ENCODE results near the gene ABHD17B. TPM values are rescaled to one million over a fixed set of nuclear protein-coding genes. Genes with fewer than 3 reads are reported as not detected.

Gene ABHD17B
- total and polyA plus RNA-seq, 2 experiments from 2014 or later, result 7.7 to 10.7 TPM

DNA sequence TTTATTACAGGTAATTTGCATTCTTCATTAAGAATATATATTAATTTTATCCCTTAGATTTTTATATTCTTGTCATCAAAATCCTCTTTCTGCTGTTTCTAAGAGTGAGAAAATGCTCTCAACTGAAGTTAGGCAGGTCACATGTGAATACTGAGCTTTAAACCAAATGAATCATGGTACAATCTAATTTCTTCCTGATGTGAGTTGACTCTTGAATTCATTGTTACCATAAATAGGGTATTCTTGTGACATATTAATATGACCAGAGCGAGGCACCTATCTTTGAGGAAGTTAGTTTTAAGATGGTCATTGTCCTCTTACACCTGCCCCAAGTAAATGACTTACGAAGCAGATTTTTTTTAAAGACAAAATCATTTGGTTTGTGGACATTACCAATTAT lies 17.8 kb upstream of the ABHD17B start:
- H3K27ac ChIP-seq, result peak overlapping the region; percentile 87
- no peaks in the 10 kb centered on the region for H3K27me3 ChIP-seq (replicated peaks; ENCODE audit: insufficient read depth)
- no peaks in the 10 kb centered on the region for H3K36me3 ChIP-seq (ENCODE audit: low read depth)
- DNase-seq, result peak; percentile 64
- H3K9ac ChIP-seq, result 0 out of 2 replicates have a peak overlapping the region, but pooled peaks have one; percentile 43
- 0 out of 2 replicates have a peak overlapping the region, but pooled peaks have one; percentile 11 for H3K4me3 ChIP-seq
- 0 out of 2 replicates have a peak, but pooled peaks cover 3% of the 10 kb centered on the region for H4K20me1 ChIP-seq (ENCODE audit: insufficient read depth)
- TF ChIP-seq EZH2 (IDR thresholded peaks at IDR 0.05; ENCODE audit: insufficient read depth, poor library complexity, severe bottlenecking), result no peak
- TF ChIP-seq EZH2phosphoT487 (IDR thresholded peaks at IDR 0.05; ENCODE audit: insufficient read depth, low read depth), result no peak
- H3K9me2 ChIP-seq (ENCODE audit: insufficient read depth), result no peaks in the 10 kb centered on the region
- in situ Hi-C loops (cut with MboI), result no loop called here
- no peak overlapping the region for H2AFZ ChIP-seq
- WGBS, 2 experiments (ENCODE audit: low coverage in 1 of 2, low lambda C conversion rate in 2 of 2, missing lambda C conversion rate in 2 of 2), result 77 to 79% methylated on average over 2 of the region's 2 CpGs
- H3K4me1 ChIP-seq (ENCODE audit: insufficient read depth), result peaks cover 29% of the 10 kb centered on the region
- no peaks in the 10 kb centered on the region for H3K9me3 ChIP-seq (ENCODE audit: low read depth)
- peaks cover 32% of the 10 kb centered on the region for H3F3A ChIP-seq (ENCODE audit: insufficient read depth)
- H3K79me2 ChIP-seq (ENCODE audit: insufficient read depth), result peaks cover 69% of the 10 kb centered on the region
- peak overlapping the region; percentile 52 for H3K4me2 ChIP-seq (ENCODE audit: unreplicated experiment)

DNA sequence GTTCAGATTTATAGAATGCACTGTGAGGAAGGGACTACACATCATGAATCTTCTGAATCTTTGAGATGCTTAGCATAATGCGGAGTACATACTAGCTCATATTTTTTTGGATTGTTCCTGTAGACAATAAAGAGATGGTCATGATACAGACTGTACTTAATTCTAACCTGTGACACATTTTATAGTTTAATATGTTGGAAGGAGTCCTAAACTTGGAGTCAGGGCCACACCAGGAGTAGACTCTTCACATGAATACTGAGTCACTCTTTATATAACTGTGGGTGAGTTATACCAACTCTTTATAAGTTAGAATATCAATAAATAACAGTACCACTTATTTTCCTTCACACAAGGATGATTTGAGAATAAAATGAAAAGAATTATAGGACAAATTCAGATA lies 17.4 kb upstream of the ABHD17B start:
- peaks cover 69% of the 10 kb centered on the region for H3K79me2 ChIP-seq (ENCODE audit: insufficient read depth)
- in situ Hi-C loops (cut with MboI), result no loop called here
- WGBS, 2 experiments (ENCODE audit: low coverage in 1 of 2, low lambda C conversion rate in 2 of 2, missing lambda C conversion rate in 2 of 2), result 97 to 100% methylated on average over 1 of the region's 1 CpG
- peak; percentile 66 for DNase-seq
- no peak overlapping the region for H2AFZ ChIP-seq
- no peaks in the 10 kb centered on the region for H3K9me2 ChIP-seq (ENCODE audit: insufficient read depth)
- peak overlapping the region; percentile 52 for H3K4me2 ChIP-seq (ENCODE audit: unreplicated experiment)
- no peaks in the 10 kb centered on the region for H3K36me3 ChIP-seq (ENCODE audit: low read depth)
- 0 out of 2 replicates have a peak overlapping the region, but pooled peaks have one; percentile 43 for H3K9ac ChIP-seq
- H3K4me1 ChIP-seq (ENCODE audit: insufficient read depth), result peaks cover 29% of the 10 kb centered on the region
- peak overlapping the region; percentile 87 for H3K27ac ChIP-seq
- peaks cover 32% of the 10 kb centered on the region for H3F3A ChIP-seq (ENCODE audit: insufficient read depth)
- H3K4me3 ChIP-seq, result no peak overlapping the region
- no peak for TF ChIP-seq EZH2 (IDR thresholded peaks at IDR 0.05; ENCODE audit: insufficient read depth, poor library complexity, severe bottlenecking)
- no peak for TF ChIP-seq EZH2phosphoT487 (IDR thresholded peaks at IDR 0.05; ENCODE audit: insufficient read depth, low read depth)
- H3K27me3 ChIP-seq (replicated peaks; ENCODE audit: insufficient read depth), result no peaks in the 10 kb centered on the region
- H3K9me3 ChIP-seq (ENCODE audit: low read depth), result no peaks in the 10 kb centered on the region
- 0 out of 2 replicates have a peak, but pooled peaks cover 3% of the 10 kb centered on the region for H4K20me1 ChIP-seq (ENCODE audit: insufficient read depth)

DNA sequence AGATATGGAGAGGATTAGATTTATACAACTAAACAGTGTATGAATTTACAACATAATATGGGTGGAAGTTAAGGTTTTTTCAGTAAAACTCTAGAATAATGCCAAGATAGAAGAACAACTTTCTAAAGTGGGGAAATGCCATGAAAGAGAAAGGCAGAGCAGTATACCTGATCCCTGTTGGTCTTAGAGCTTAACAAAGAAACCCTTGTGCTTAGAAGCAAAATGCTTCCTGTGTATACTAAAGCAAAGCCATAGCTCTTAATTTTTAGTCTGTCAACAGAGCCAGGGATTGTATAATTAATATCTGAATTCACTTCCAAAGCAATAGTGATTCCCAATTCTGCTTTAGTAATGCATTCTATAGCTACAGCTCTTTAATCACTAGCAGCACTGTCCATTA lies 14.8 kb upstream of the ABHD17B start:
- no peak overlapping the region for H2AFZ ChIP-seq
- no peak for DNase-seq
- peaks cover 67% of the 10 kb centered on the region for H3K79me2 ChIP-seq (ENCODE audit: insufficient read depth)
- TF ChIP-seq EZH2phosphoT487 (IDR thresholded peaks at IDR 0.05; ENCODE audit: insufficient read depth, low read depth), result no peak
- TF ChIP-seq EZH2 (IDR thresholded peaks at IDR 0.05; ENCODE audit: insufficient read depth, poor library complexity, severe bottlenecking), result no peak
- peaks cover 30% of the 10 kb centered on the region for H3F3A ChIP-seq (ENCODE audit: insufficient read depth)
- H3K9me3 ChIP-seq (ENCODE audit: low read depth), result no peaks in the 10 kb centered on the region
- H3K9ac ChIP-seq, result no peak overlapping the region
- no peaks in the 10 kb centered on the region for H3K9me2 ChIP-seq (ENCODE audit: insufficient read depth)
- H3K4me1 ChIP-seq (ENCODE audit: insufficient read depth), result peaks cover 29% of the 10 kb centered on the region
- no peak overlapping the region for H3K4me3 ChIP-seq
- in situ Hi-C loops (cut with MboI), result no loop called here
- no peaks in the 10 kb centered on the region for H3K27me3 ChIP-seq (replicated peaks; ENCODE audit: insufficient read depth)
- no peak overlapping the region for H3K27ac ChIP-seq
- H3K36me3 ChIP-seq (ENCODE audit: low read depth), result no peaks in the 10 kb centered on the region
- H4K20me1 ChIP-seq (ENCODE audit: insufficient read depth), result 0 out of 2 replicates have a peak, but pooled peaks cover 3% of the 10 kb centered on the region
- H3K4me2 ChIP-seq (ENCODE audit: unreplicated experiment), result no peak overlapping the region

DNA sequence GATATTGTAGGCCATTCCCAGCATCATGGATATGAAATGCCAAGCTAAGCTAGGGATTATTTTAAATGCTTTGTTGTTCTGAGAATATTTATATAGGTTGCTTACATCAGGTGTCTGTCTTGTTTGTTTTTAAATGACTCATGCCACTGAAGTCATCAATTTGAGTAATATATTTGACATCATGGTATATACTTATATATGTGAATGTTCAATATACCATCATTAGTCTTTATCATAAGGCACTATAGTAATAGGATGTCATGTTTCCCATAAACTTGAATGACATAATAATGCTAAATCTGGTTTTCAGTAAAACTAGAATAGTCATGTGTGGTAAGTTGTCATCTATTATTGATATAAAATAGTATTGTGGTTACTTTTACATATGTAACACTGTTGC lies 13.6 kb upstream of the ABHD17B start:
- Histone ChIP-seq H4K20me1 (ENCODE audit: insufficient read depth) (no peaks in the 10 kb centered on the region), H3K27me3 (replicated peaks; ENCODE audit: insufficient read depth) (no peaks in the 10 kb centered on the region), H3K36me3 (ENCODE audit: low read depth) (no peaks in the 10 kb centered on the region), H3K9me3 (ENCODE audit: low read depth) (no peaks in the 10 kb centered on the region), H2AFZ (no peak overlapping the region), H3K9ac (no peak overlapping the region), H3K9me2 (ENCODE audit: insufficient read depth) (no peaks in the 10 kb centered on the region), H3K4me2 (ENCODE audit: unreplicated experiment) (no peak overlapping the region), H3K79me2 (ENCODE audit: insufficient read depth) (peaks cover 73% of the 10 kb centered on the region), H3K4me1 (ENCODE audit: insufficient read depth) (peaks cover 19% of the 10 kb centered on the region), H3K27ac (no peak overlapping the region), H3F3A (ENCODE audit: insufficient read depth) (peaks cover 19% of the 10 kb centered on the region), H3K4me3 (no peak overlapping the region)
- in situ Hi-C loops (cut with MboI), result no loop called here
- DNase-seq, result no peak
- TF ChIP-seq EZH2 (IDR thresholded peaks at IDR 0.05; ENCODE audit: insufficient read depth, poor library complexity, severe bottlenecking) (no peak), EZH2phosphoT487 (IDR thresholded peaks at IDR 0.05; ENCODE audit: insufficient read depth, low read depth) (no peak)

DNA sequence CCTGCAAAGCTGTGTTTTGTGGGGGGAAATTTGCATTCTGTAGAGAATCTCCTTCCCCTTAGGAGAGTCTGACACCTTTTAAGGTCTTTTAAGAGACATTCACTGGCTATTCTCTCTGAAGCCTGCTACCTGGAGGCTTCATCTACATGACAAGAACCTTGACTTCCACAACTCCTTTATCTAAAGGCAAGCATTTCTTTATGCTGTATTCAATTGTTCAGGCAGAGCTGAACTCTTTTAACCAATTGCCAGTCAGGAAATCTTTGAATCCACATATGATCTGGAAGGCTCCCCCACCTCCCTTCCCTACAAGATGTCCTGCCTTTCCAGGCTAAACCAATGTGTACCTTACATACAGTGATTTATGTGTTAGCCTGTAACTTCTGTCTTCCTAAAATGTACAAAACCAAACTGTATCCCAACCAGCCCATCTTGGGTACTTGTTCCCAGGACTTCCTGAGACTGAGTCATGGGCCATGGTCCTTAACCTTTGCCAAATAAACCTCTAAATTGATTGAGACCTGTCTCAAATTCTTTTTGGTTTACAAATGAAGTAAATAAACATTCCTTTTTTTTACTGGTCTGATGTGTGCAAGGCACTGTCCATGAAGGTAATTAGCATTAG lies 10.3 kb upstream of the ABHD17B start:
- in situ Hi-C loops (cut with MboI), result no loop called here
- Histone ChIP-seq H3K79me2 (ENCODE audit: insufficient read depth) (peaks cover 98% of the 10 kb centered on the region), H3K4me2 (ENCODE audit: unreplicated experiment) (no peak overlapping the region), H3K9ac (no peak overlapping the region), H4K20me1 (ENCODE audit: insufficient read depth) (0 out of 2 replicates have a peak, but pooled peaks cover 6% of the 10 kb centered on the region), H3F3A (ENCODE audit: insufficient read depth) (no peaks in the 10 kb centered on the region), H3K4me3 (no peak overlapping the region), H3K27ac (no peak overlapping the region), H3K4me1 (ENCODE audit: insufficient read depth) (no peaks in the 10 kb centered on the region), H3K27me3 (replicated peaks; ENCODE audit: insufficient read depth) (no peaks in the 10 kb centered on the region), H3K9me3 (ENCODE audit: low read depth) (no peaks in the 10 kb centered on the region), H3K36me3 (ENCODE audit: low read depth) (no peaks in the 10 kb centered on the region), H2AFZ (no peak overlapping the region), H3K9me2 (ENCODE audit: insufficient read depth) (no peaks in the 10 kb centered on the region)
- TF ChIP-seq EZH2phosphoT487 (IDR thresholded peaks at IDR 0.05; ENCODE audit: insufficient read depth, low read depth) (no peak), EZH2 (IDR thresholded peaks at IDR 0.05; ENCODE audit: insufficient read depth, poor library complexity, severe bottlenecking) (no peak)
- no peak for DNase-seq
